A673 (cell line): ENCODE data around the gene GDPD5. TPM values are rescaled to one million over a fixed set of nuclear protein-coding genes. Genes with fewer than 3 reads are reported as not detected.

ENCODE experiments used
- BruUV-seq: library from RNA; stranded (reverse); fragments of 400-500 nt; replicated peaks from 2 replicates; lab custom pipeline; 2021; lab: Mats Ljungman, UMichigan
- CTCF ChIA-PET: fragments of 300-600 bp; sonication (Branson Sonifier 250); formaldehyde crosslinking; loops from one replicate; lab custom pipeline; 2022; ENCODE audit warnings: antibody characterized with exemption; lab: Charles Lee
- POLR2A ChIA-PET: fragments of 300-600 bp; sonication (Branson Sonifier 250); formaldehyde crosslinking; loops from one replicate; lab custom pipeline; 2022; ENCODE audit warnings: antibody characterized with exemption; ENCODE audit not compliant: low non-redundant PET; lab: Charles Lee
- DNase-seq: peaks from one replicate; pipeline ENCODE4 v3.0.0-alpha.2; 2015; ENCODE audit warnings: low spot score
- H3K27ac ChIP-seq: fragments of 200-600 bp; sonication (generic); 2 replicates; pipeline ENCODE4 v1.5.1; 2016; ENCODE audit warnings: mixed run types, low read depth, mild to moderate bottlenecking, mixed read lengths, antibody characterized with exemption, low read length; ENCODE audit not compliant: poor library complexity, severe bottlenecking
- H3K27me3 ChIP-seq: fragments of 200-600 bp; sonication (generic); replicated peaks from 2 replicates; pipeline ENCODE4 v1.6.1; 2017; ENCODE audit warnings: mixed run types, low read depth, mild to moderate bottlenecking, mixed read lengths, antibody characterized with exemption, low read length; ENCODE audit not compliant: insufficient read depth, poor library complexity
- H3K36me3 ChIP-seq: fragments of 200-600 bp; sonication (generic); 2 replicates; pipeline ENCODE4 v1.6.1; 2016; ENCODE audit warnings: mixed run types, mild to moderate bottlenecking, mixed read lengths, antibody characterized with exemption, low read length; ENCODE audit not compliant: insufficient read depth, poor library complexity, severe bottlenecking
- H3K4me1 ChIP-seq: fragments of 200-600 bp; sonication (generic); 2 replicates; pipeline ENCODE4 v1.6.1; 2017; ENCODE audit warnings: mixed run types, mild to moderate bottlenecking, mixed read lengths, antibody characterized with exemption, low read length; ENCODE audit not compliant: insufficient read depth, poor library complexity, severe bottlenecking
- H3K4me3 ChIP-seq: fragments of 200-600 bp; sonication (generic); 2 replicates; pipeline ENCODE4 v1.5.1; 2016; ENCODE audit warnings: low read depth, mixed run types, mild to moderate bottlenecking, mixed read lengths, low read length; ENCODE audit not compliant: poor library complexity, severe bottlenecking
- H3K9me3 ChIP-seq: fragments of 200-600 bp; sonication (generic); 2 replicates; pipeline ENCODE4 v1.6.1; 2016; ENCODE audit warnings: mixed run types, low read depth, mild to moderate bottlenecking, mixed read lengths, antibody characterized with exemption, low read length; ENCODE audit not compliant: poor library complexity, severe bottlenecking
- CTCF ChIP-seq: fragments of 300-800, 200-600 bp; sonication (generic); conservative IDR thresholded peaks from 2 replicates; pipeline ENCODE4 v1.5.1; 2017; ENCODE audit warnings: low read depth, mild to moderate bottlenecking, antibody characterized with exemption, low read length, moderate library complexity, mixed read lengths
- EZH2 ChIP-seq: fragments of 200-600 bp; sonication (generic); IDR thresholded peaks from 2 replicates; pipeline ENCODE4 v1.6.1; 2017; ENCODE audit warnings: borderline replicate concordance, low read depth, mild to moderate bottlenecking, mixed read lengths, antibody characterized with exemption, low read length; ENCODE audit not compliant: poor library complexity, severe bottlenecking
- intact Hi-C: fragments of 100-400 bp; cut with micrococcal nuclease; formaldehyde crosslinking; loops from one replicate; pipeline ENCODE4 v1.10.0; 2022; ENCODE audit not compliant: unreplicated experiment
- total RNA-seq: library from RNA; stranded (reverse); gene quantifications from 2 replicates; pipeline ENCODE4 v1.2.3, GENCODE V29; 2021

The GDPD5 gene
- total RNA-seq, 1 experiment from 2014 or later = 1.4 TPM

GRCh38 chr11:75524665-75525432, 892 bp downstream of the GDPD5 start:
- CTCF ChIA-PET = interaction anchor here (0.9 to 1.1 kb wide), 2 partner anchors 79 to 96 kb away, joined by 3 to 7 read pairs; no protein-coding TSS in a partner anchor
- Histone ChIP-seq H3K9me3 (no peaks in the 10 kb centered on the region), H3K4me1 (peaks cover 8% of the 10 kb centered on the region), H3K4me3 (peak overlapping the region; percentile 69), H3K27me3 (peaks cover 15% of the 10 kb centered on the region), H3K27ac (no peak overlapping the region), H3K36me3 (no peaks in the 10 kb centered on the region)
- intact Hi-C loops = no loop called here
- POLR2A ChIA-PET = no interaction called here
- DNase-seq = no peak
- TF ChIP-seq EZH2 = peak; percentile 60
- TF ChIP-seq CTCF = no peak
- no TSS peak for BruUV-seq

GRCh38 chr11:75523811-75524664, 1.7 kb downstream of the GDPD5 start:
- POLR2A ChIA-PET = no interaction called here

More at GRCh38 chr11:75523811-75524664, 1.7 kb downstream of the GDPD5 start:
- BruUV-seq = no TSS peak
- Histone ChIP-seq H3K36me3 (no peaks in the 10 kb centered on the region), H3K27ac (no peak overlapping the region), H3K9me3 (no peaks in the 10 kb centered on the region), H3K4me1 (peaks cover 8% of the 10 kb centered on the region), H3K4me3 (no peak overlapping the region), H3K27me3 (peaks cover 15% of the 10 kb centered on the region)
- DNase-seq = no peak
- CTCF ChIA-PET = no interaction called here
- intact Hi-C loops = no loop called here
- no peak for TF ChIP-seq EZH2
- TF ChIP-seq CTCF = no peak
